H9 (cell line): ENCODE measurements around the gene CES1. TPM values are rescaled to one million over a fixed set of nuclear protein-coding genes. Genes with fewer than 3 reads are reported as not detected.

Source experiments
- DNase-seq: peaks from one replicate; pipeline ENCODE4 v3.0.0-alpha.2; 2017
- H2AFZ ChIP-seq: one replicate; pipeline ENCODE4 v1.6.1; 2013; ENCODE audit warnings: mild to moderate bottlenecking, low read length, control low read depth, moderate library complexity
- H2AK5ac ChIP-seq: 2 replicates; pipeline ENCODE4 v1.6.1; 2013; ENCODE audit warnings: low read length, control low read depth, mixed read lengths; ENCODE audit not compliant: insufficient read length
- H2BK120ac ChIP-seq: one replicate; pipeline ENCODE4 v1.6.1; 2013; ENCODE audit warnings: low read depth, mild to moderate bottlenecking, low read length, control low read depth, inconsistent platforms; ENCODE audit not compliant: poor library complexity, severe bottlenecking
- H2BK12ac ChIP-seq: 2 replicates; pipeline ENCODE4 v1.6.1; 2013; ENCODE audit warnings: low read length, control low read depth, mixed read lengths, low read depth; ENCODE audit not compliant: insufficient read length
- H2BK15ac ChIP-seq: 2 replicates; pipeline ENCODE4 v1.6.1; 2013; ENCODE audit warnings: low read depth, low read length, control low read depth
- H2BK20ac ChIP-seq: one replicate; pipeline ENCODE4 v1.6.1; 2013; ENCODE audit warnings: low read depth, mild to moderate bottlenecking, low read length, control low read depth, inconsistent platforms; ENCODE audit not compliant: poor library complexity, severe bottlenecking
- H2BK5ac ChIP-seq: 2 replicates; pipeline ENCODE4 v1.6.1; 2013; ENCODE audit warnings: low read length, control low read depth, mixed read lengths; ENCODE audit not compliant: insufficient read length
- H3K14ac ChIP-seq: 2 replicates; pipeline ENCODE4 v1.6.1; 2013; ENCODE audit warnings: low read length, control low read depth; ENCODE audit not compliant: insufficient read depth
- H3K18ac ChIP-seq: 2 replicates; pipeline ENCODE4 v1.6.1; 2013; ENCODE audit warnings: low read depth, mild to moderate bottlenecking, mixed read lengths, low read length, control low read depth; ENCODE audit not compliant: insufficient read length
- H3K23ac ChIP-seq: 2 replicates; pipeline ENCODE4 v1.6.1; 2013; ENCODE audit warnings: low read length, control low read depth, mixed read lengths, low read depth; ENCODE audit not compliant: insufficient read length
- H3K23me2 ChIP-seq: 2 replicates; pipeline ENCODE4 v1.6.1; 2013; ENCODE audit warnings: low read depth, mild to moderate bottlenecking, mixed read lengths, low read length, control low read depth; ENCODE audit not compliant: insufficient read length, poor library complexity, severe bottlenecking
- H3K27ac ChIP-seq: 2 replicates; pipeline ENCODE4 v1.5.1; 2013; ENCODE audit warnings: low read length, control low read depth, mixed read lengths, low read depth; ENCODE audit not compliant: insufficient read length
- H3K27me3 ChIP-seq: 2 replicates; pipeline ENCODE4 v1.6.1; 2013; ENCODE audit warnings: low read length, control low read depth, inconsistent platforms; ENCODE audit not compliant: insufficient read depth
- H3K4ac ChIP-seq: 2 replicates; pipeline ENCODE4 v1.6.1; 2013; ENCODE audit warnings: low read depth, mild to moderate bottlenecking, control low read depth, inconsistent platforms, low read length, moderate library complexity
- H3K4me1 ChIP-seq: 2 replicates; pipeline ENCODE4 v1.6.1; 2013; ENCODE audit warnings: low read length, control low read depth, inconsistent platforms; ENCODE audit not compliant: insufficient read depth
- H3K4me2 ChIP-seq: 2 replicates; pipeline ENCODE4 v1.6.1; 2013; ENCODE audit warnings: low read length, control low read depth, mixed read lengths; ENCODE audit not compliant: insufficient read length, insufficient read depth
- H3K56ac ChIP-seq: 2 replicates; pipeline ENCODE4 v1.6.1; 2013; ENCODE audit warnings: low read depth, mild to moderate bottlenecking, mixed read lengths, low read length, control low read depth; ENCODE audit not compliant: insufficient read length
- H3K79me1 ChIP-seq: 2 replicates; pipeline ENCODE4 v1.6.1; 2013; ENCODE audit warnings: low read depth, mild to moderate bottlenecking, moderate library complexity, low read length, control low read depth, inconsistent platforms; ENCODE audit not compliant: insufficient read depth, poor library complexity, severe bottlenecking
- H3K79me2 ChIP-seq: 2 replicates; pipeline ENCODE4 v1.6.1; 2013; ENCODE audit warnings: low read length, control low read depth, inconsistent platforms; ENCODE audit not compliant: insufficient read depth
- H3K9ac ChIP-seq: 2 replicates; pipeline ENCODE4 v1.6.1; 2013; ENCODE audit warnings: low read length, control low read depth, mixed read lengths; ENCODE audit not compliant: insufficient read length; ENCODE audit errors: extremely low read depth
- H3K9me3 ChIP-seq: one replicate; pipeline ENCODE4 v1.6.1; 2013; ENCODE audit warnings: low read depth, low read length, inconsistent platforms; ENCODE audit not compliant: control insufficient read depth
- H3T11ph ChIP-seq: one replicate; pipeline ENCODE4 v1.6.1; 2013; ENCODE audit warnings: mild to moderate bottlenecking, low read length, control low read depth, inconsistent platforms
- H4K20me1 ChIP-seq: one replicate; pipeline ENCODE4 v1.6.1; 2013; ENCODE audit not compliant: control insufficient read depth, insufficient read length, insufficient read depth
- H4K5ac ChIP-seq: 2 replicates; pipeline ENCODE4 v1.6.1; 2013; ENCODE audit warnings: low read depth, mild to moderate bottlenecking, mixed read lengths, low read length, control low read depth; ENCODE audit not compliant: insufficient read length
- H4K8ac ChIP-seq: replicated peaks from 2 replicates; pipeline ENCODE4 v1.6.1; 2013; ENCODE audit warnings: low read length, control low read depth, mixed read lengths, low read depth; ENCODE audit not compliant: insufficient read length
- H4K91ac ChIP-seq: 2 replicates; pipeline ENCODE4 v1.6.1; 2013; ENCODE audit warnings: low read depth, mild to moderate bottlenecking, moderate library complexity, mixed read lengths, low read length, control low read depth; ENCODE audit not compliant: insufficient read length
- H3K27ac Mint-ChIP-seq, 3 experiments: 2 replicates in 2 of 3; 3 replicates in 1 of 3; pipeline ENCODE4 v1.8.0; 2020 to 2021; ENCODE audit warnings: mixed read lengths in 3 of 3, mild to moderate bottlenecking in 1 of 3, moderate library complexity in 1 of 3
- H3K27me3 Mint-ChIP-seq: 2 replicates; pipeline ENCODE4 v1.8.0; 2021; ENCODE audit warnings: low read depth, mild to moderate bottlenecking, moderate library complexity, mixed read lengths
- H3K36me3 Mint-ChIP-seq, 3 experiments: 2 replicates in 2 of 3; 3 replicates in 1 of 3; pipeline ENCODE4 v1.8.0; 2020 to 2021; ENCODE audit warnings: low read depth in 3 of 3, mixed read lengths in 3 of 3; ENCODE audit not compliant: insufficient read depth in 1 of 3
- H3K4me1 Mint-ChIP-seq, 2 experiments: 2 replicates each; pipeline ENCODE4 v1.8.0; 2020; ENCODE audit warnings: mixed read lengths in 2 of 2
- H3K4me3 Mint-ChIP-seq, 2 experiments: 2 replicates in 1 of 2; 3 replicates in 1 of 2; pipeline ENCODE4 v1.8.0; 2020 to 2021; ENCODE audit warnings: mild to moderate bottlenecking in 2 of 2, mixed read lengths in 2 of 2, moderate library complexity in 1 of 2
- H3K9me3 Mint-ChIP-seq, 2 experiments: 2 replicates in 1 of 2; 3 replicates in 1 of 2; pipeline ENCODE4 v1.8.0; 2020; ENCODE audit warnings: mild to moderate bottlenecking in 2 of 2, mixed read lengths in 2 of 2, moderate library complexity in 1 of 2
- WGBS: extraction: QIAGEN DNeasy Blood & Tissue Kit; methylation state at CpG from one replicate; pipeline ENCODE4 v1.1.7; 2013; ENCODE audit warnings: missing lambda C conversion rate, low lambda C conversion rate, mixed read lengths; ENCODE audit not compliant: insufficient read length; ENCODE audit errors: extremely low coverage; 5-methylcytosine and 5-hydroxymethylcytosine counted together
- total RNA-seq: library from RNA; stranded (reverse); gene quantifications from 2 replicates; pipeline ENCODE4 v1.2.1, GENCODE V29; 2021
- TF ChIP-seq, protein P1 (sequence below): fragments of 200-600 bp; sonication (generic); conservative IDR thresholded peaks from 3 replicates; pipeline ENCODE4 v1.8.0; 2021; ENCODE audit warnings: antibody characterized with exemption, mild to moderate bottlenecking

The CES1 gene
- total RNA-seq, 1 experiment from 2014 or later = not detected

DNA sequence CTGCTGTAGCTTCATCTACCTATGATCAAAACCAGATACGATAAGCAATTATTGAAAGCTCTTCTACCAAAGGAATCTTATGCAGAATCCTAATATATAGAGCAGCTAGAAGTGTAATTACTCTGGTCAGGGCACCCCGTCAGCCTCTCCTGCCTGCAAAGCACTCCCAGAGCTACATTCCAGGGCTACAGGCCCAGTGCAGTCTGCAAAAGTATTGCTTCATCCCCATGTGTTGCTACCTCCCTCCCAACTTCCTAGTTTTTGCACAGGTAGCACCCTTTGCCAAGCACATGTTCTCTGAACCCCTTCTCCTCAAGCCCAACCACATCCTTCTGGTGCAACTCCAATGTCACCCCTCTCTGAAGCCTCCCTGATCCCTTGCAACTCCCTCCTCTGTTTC, 35.2 kb upstream of the CES1 start:
- Histone ChIP-seq H4K5ac (no peak overlapping the region), H3K23me2 (no peaks in the 10 kb centered on the region), H2AFZ (no peak overlapping the region), H2BK120ac (no peak overlapping the region), H2BK20ac (no peak overlapping the region), H2BK15ac (no peak overlapping the region), H2BK12ac (no peak overlapping the region), H3K14ac (no peak overlapping the region), H3K4ac (no peak overlapping the region), H4K8ac (no peak overlapping the region), H4K20me1 (no peaks in the 10 kb centered on the region), H3K27me3 (no peaks in the 10 kb centered on the region), H3K23ac (no peak overlapping the region), H3K79me1 (no peaks in the 10 kb centered on the region), H3T11ph (no peak overlapping the region), H3K56ac (no peak overlapping the region), H3K9ac (no peak overlapping the region), H2AK5ac (no peak overlapping the region), H3K27ac (no peak overlapping the region), H3K9me3 (no peaks in the 10 kb centered on the region), H3K18ac (no peak overlapping the region), H3K4me2 (no peak overlapping the region), H3K4me1 (no peaks in the 10 kb centered on the region), H4K91ac (no peak overlapping the region), H3K79me2 (no peaks in the 10 kb centered on the region), H2BK5ac (no peak overlapping the region)
- H3K9me3 Mint-ChIP-seq = no peaks in the 10 kb centered on the region
- no peak overlapping the region for H3K27ac Mint-ChIP-seq
- TF ChIP-seq, protein P1, sequence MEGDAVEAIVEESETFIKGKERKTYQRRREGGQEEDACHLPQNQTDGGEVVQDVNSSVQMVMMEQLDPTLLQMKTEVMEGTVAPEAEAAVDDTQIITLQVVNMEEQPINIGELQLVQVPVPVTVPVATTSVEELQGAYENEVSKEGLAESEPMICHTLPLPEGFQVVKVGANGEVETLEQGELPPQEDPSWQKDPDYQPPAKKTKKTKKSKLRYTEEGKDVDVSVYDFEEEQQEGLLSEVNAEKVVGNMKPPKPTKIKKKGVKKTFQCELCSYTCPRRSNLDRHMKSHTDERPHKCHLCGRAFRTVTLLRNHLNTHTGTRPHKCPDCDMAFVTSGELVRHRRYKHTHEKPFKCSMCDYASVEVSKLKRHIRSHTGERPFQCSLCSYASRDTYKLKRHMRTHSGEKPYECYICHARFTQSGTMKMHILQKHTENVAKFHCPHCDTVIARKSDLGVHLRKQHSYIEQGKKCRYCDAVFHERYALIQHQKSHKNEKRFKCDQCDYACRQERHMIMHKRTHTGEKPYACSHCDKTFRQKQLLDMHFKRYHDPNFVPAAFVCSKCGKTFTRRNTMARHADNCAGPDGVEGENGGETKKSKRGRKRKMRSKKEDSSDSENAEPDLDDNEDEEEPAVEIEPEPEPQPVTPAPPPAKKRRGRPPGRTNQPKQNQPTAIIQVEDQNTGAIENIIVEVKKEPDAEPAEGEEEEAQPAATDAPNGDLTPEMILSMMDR = no peak
- H3K36me3 Mint-ChIP-seq = no peaks in the 10 kb centered on the region
- H3K4me1 Mint-ChIP-seq = no peaks in the 10 kb centered on the region
- WGBS = no CpG with 5 or more reads among the region's 2 CpGs
- H3K27me3 Mint-ChIP-seq = peaks cover 11% of the 10 kb centered on the region
- H3K4me3 Mint-ChIP-seq = no peak overlapping the region
- no peak for DNase-seq
